Natural killer cell (primary cell): ENCODE results near the gene AGMAT. TPM values are rescaled to one million over a fixed set of nuclear protein-coding genes. Genes with fewer than 3 reads are reported as not detected.

ENCODE experiments used
- ATAC-seq, 3 donors: fragments of 150-1000 bp in 2 of 3; fragments of 200-7000 bp in 1 of 3; cut with Tn5 transposase; 1 replicate in 1 of 3; 2 replicates in 2 of 3; pipeline ENCODE4 v1.10.0; 2021; ENCODE audit warnings: mild to moderate bottlenecking in 2 of 3, moderate library complexity in 2 of 3
- DNase-seq, 2 donors: peaks; one replicate each; pipeline versions ENCODE4 v3.0.0 to v3.0.0-alpha.2; 2013 to 2021; ENCODE audit warnings: mixed read lengths in 1 of 2
- H3K27ac ChIP-seq: one replicate; pipeline ENCODE4 v1.5.1; 2013; ENCODE audit warnings: mild to moderate bottlenecking, low read length
- H3K27me3 ChIP-seq: one replicate; pipeline ENCODE4 v1.6.1; 2013; ENCODE audit warnings: low read length; ENCODE audit not compliant: control insufficient read depth, insufficient read depth
- H3K36me3 ChIP-seq: one replicate; pipeline ENCODE4 v1.6.1; 2013; ENCODE audit warnings: low read length; ENCODE audit not compliant: control insufficient read depth, insufficient read depth
- H3K4me1 ChIP-seq: one replicate; pipeline ENCODE4 v1.6.1; 2013; ENCODE audit warnings: low read length; ENCODE audit not compliant: control insufficient read depth, insufficient read depth
- H3K4me3 ChIP-seq: one replicate; pipeline ENCODE4 v1.5.1; 2013; ENCODE audit warnings: low read length
- H3K9me3 ChIP-seq: one replicate; pipeline ENCODE4 v1.6.1; 2013; ENCODE audit warnings: low read length; ENCODE audit not compliant: control insufficient read depth, insufficient read depth
- H3K27ac Mint-ChIP-seq, 2 donors: one replicate each; pipeline ENCODE4 v1.8.0; 2022; ENCODE audit warnings: mild to moderate bottlenecking in 2 of 2, mixed read lengths in 2 of 2, moderate library complexity in 1 of 2
- H3K27me3 Mint-ChIP-seq, 2 donors: one replicate each; pipeline ENCODE4 v1.8.0; 2022; ENCODE audit warnings: low read depth in 2 of 2, mixed read lengths in 2 of 2
- H3K36me3 Mint-ChIP-seq: one replicate; pipeline ENCODE4 v1.8.0; 2022; ENCODE audit warnings: mixed read lengths
- H3K4me1 Mint-ChIP-seq, 2 donors: one replicate each; pipeline ENCODE4 v1.8.0; 2022; ENCODE audit warnings: mixed read lengths in 2 of 2
- H3K4me3 Mint-ChIP-seq: one replicate; pipeline ENCODE4 v1.8.0; 2022; ENCODE audit warnings: mild to moderate bottlenecking, moderate library complexity, mixed read lengths
- H3K9me3 Mint-ChIP-seq, 2 donors: one replicate each; pipeline ENCODE4 v1.8.0; 2022; ENCODE audit warnings: mixed read lengths in 2 of 2
- CTCF ChIP-seq: fragments of 200-600 bp; IDR thresholded peaks from one replicate; pipeline ENCODE4 v1.8.0; 2022; ENCODE audit warnings: antibody characterized with exemption
- WGBS: methylation state at CpG from one replicate; pipeline ENCODE4 v1.1.7; 2013; ENCODE audit warnings: missing lambda C conversion rate; ENCODE audit not compliant: insufficient coverage; 5-methylcytosine and 5-hydroxymethylcytosine counted together
- intact Hi-C: fragments of 100-400 bp; cut with micrococcal nuclease; formaldehyde crosslinking; loops from one replicate; pipeline ENCODE4 v1.14.2; 2022
- total RNA-seq, 4 donors: library from RNA; stranded (reverse); fragments of 120-200 nt in 1 of 4; gene quantifications; one replicate each; pipeline versions ENCODE4 v1.2.3 to v1.2.4, GENCODE V29; 2013 to 2022

Gene AGMAT
- total RNA-seq, 3 donors from 2014 or later (not counting 1 experiment from before 2014, with no cell fraction given): 0.42 to 0.66 (median 0.65) TPM

- intact Hi-C loops: no loop called here
- peaks cover 28% of the 10 kb centered on the region for H3K36me3 ChIP-seq
- peaks cover 15% of the 10 kb centered on the region for H3K36me3 Mint-ChIP-seq
Observed at GRCh38 chr1:15627343-15627988, 42.6 kb upstream of the AGMAT start.

GRCh38 chr1:15626269-15626950, 41.6 kb upstream of the AGMAT start:
- intact Hi-C loops: no loop called here

More at GRCh38 chr1:15627343-15627988, 42.6 kb upstream of the AGMAT start:
- DNase-seq: no peak
- Mint-ChIP-seq H3K27ac (peak overlapping the region in 1 of 2 donors; percentile 27), H3K4me1 (peaks cover 19 to 21% of the 10 kb centered on the region in 2 donors), H3K9me3 (no peaks in the 10 kb centered on the region), H3K4me3 (no peak overlapping the region), H3K27me3 (no peaks in the 10 kb centered on the region)
- 53% methylated on average over 3 of the region's 4 CpGs for WGBS
- no peak for TF ChIP-seq CTCF
- ATAC-seq: no peak
- H3K4me1 ChIP-seq: no peaks in the 10 kb centered on the region
- no peak overlapping the region for H3K4me3 ChIP-seq
- no peaks in the 10 kb centered on the region for H3K9me3 ChIP-seq
- no peaks in the 10 kb centered on the region for H3K27me3 ChIP-seq
- no peak overlapping the region for H3K27ac ChIP-seq

GRCh38 chr1:15625056-15625917, 40.4 kb upstream of the AGMAT start:
- Histone ChIP-seq H3K4me3 (no peak overlapping the region), H3K4me1 (no peaks in the 10 kb centered on the region), H3K27me3 (no peaks in the 10 kb centered on the region), H3K36me3 (peaks cover 17% of the 10 kb centered on the region), H3K9me3 (no peaks in the 10 kb centered on the region), H3K27ac (no peak overlapping the region)
- intact Hi-C loops: no loop called here
- Mint-ChIP-seq H3K27ac (no peak overlapping the region), H3K4me1 (peaks cover 36 to 37% of the 10 kb centered on the region in 2 donors), H3K9me3 (no peaks in the 10 kb centered on the region), H3K4me3 (no peak overlapping the region), H3K36me3 (peaks cover 5% of the 10 kb centered on the region), H3K27me3 (no peaks in the 10 kb centered on the region)
- no peak for DNase-seq
- WGBS: 94% methylated on average over 13 of the region's 13 CpGs
- TF ChIP-seq CTCF: no peak
- no peak for ATAC-seq

More at GRCh38 chr1:15626269-15626950, 41.6 kb upstream of the AGMAT start:
- WGBS: 93% methylated on average over 11 of the region's 11 CpGs
- Histone ChIP-seq H3K4me3 (no peak overlapping the region), H3K27me3 (no peaks in the 10 kb centered on the region), H3K4me1 (no peaks in the 10 kb centered on the region), H3K36me3 (peaks cover 25% of the 10 kb centered on the region), H3K27ac (no peak overlapping the region), H3K9me3 (no peaks in the 10 kb centered on the region)
- TF ChIP-seq CTCF: no peak
- H3K27me3 Mint-ChIP-seq: no peaks in the 10 kb centered on the region
- no peaks in the 10 kb centered on the region for H3K9me3 Mint-ChIP-seq
- ATAC-seq (no peak), DNase-seq (no peak)
- peaks cover 10% of the 10 kb centered on the region for H3K36me3 Mint-ChIP-seq
- H3K27ac Mint-ChIP-seq: no peak overlapping the region
- peaks cover 27 to 28% of the 10 kb centered on the region in 2 donors for H3K4me1 Mint-ChIP-seq
- no peak overlapping the region for H3K4me3 Mint-ChIP-seq
